Measurements from ENCODE around the gene SYT1. TPM values are rescaled to one million over a fixed set of nuclear protein-coding genes. Genes with fewer than 3 reads are reported as not detected.

The SYT1 gene
- total RNA-seq, 1 experiment from 2014 or later, result 44.9 TPM

- Histone ChIP-seq H3K4me1 (ENCODE audit: control insufficient read depth in 1 of 2, insufficient read depth in 2 of 2, low read length in 2 of 2) (no peaks in the 10 kb centered on the region), H3K4me2 (ENCODE audit: low read length) (no peak overlapping the region), H3K36me3 (ENCODE audit: control insufficient read depth in 1 of 2, insufficient read depth in 2 of 2, low read length in 2 of 2) (no peaks in the 10 kb centered on the region), H3K9me3 (ENCODE audit: control insufficient read depth in 1 of 2, insufficient read depth in 1 of 2, low read depth in 1 of 2, low read length in 2 of 2) (no peaks in the 10 kb centered on the region), H3K27me3 (ENCODE audit: insufficient read depth, low read length) (no peaks in the 10 kb centered on the region), H4K20me1 (ENCODE audit: insufficient read depth) (no peaks in the 10 kb centered on the region), H3K9ac (ENCODE audit: low read length) (no peak overlapping the region), H3K9me2 (ENCODE audit: insufficient read depth) (no peaks in the 10 kb centered on the region), H3K79me2 (ENCODE audit: insufficient read depth, low read length) (no peaks in the 10 kb centered on the region), H2AFZ (ENCODE audit: low read depth, low read length, poor library complexity, severe bottlenecking) (no peak overlapping the region), H3K4me3 (replicated peaks in 1 of 2; ENCODE audit: low read depth in 1 of 2, low read length in 2 of 2) (no peak overlapping the region), H3K27ac (ENCODE audit: low read depth, low read length) (no peak overlapping the region)
- TF ChIP-seq ZFX (IDR thresholded peaks at IDR 0.05), result no peak
- TF ChIP-seq CTCF (IDR thresholded peaks at IDR 0.05 in 2 of 3, conservative IDR thresholded peaks at IDR 0.05 in 1 of 3; ENCODE audit: borderline replicate concordance in 1 of 3, insufficient read depth in 1 of 3, low read depth in 2 of 3, low read length in 2 of 3), result no peak
- TF ChIP-seq CEBPB (IDR thresholded peaks at IDR 0.05; ENCODE audit: low read depth), result no peak
- TF ChIP-seq RAD21 (IDR thresholded peaks at IDR 0.05; ENCODE audit: low read depth), result no peak
- TF ChIP-seq ZNF274 (IDR thresholded peaks at IDR 0.05; ENCODE audit: low read depth, low read length), result no peak
- TF ChIP-seq ELF1 (IDR thresholded peaks at IDR 0.05; ENCODE audit: borderline replicate concordance, low read depth), result no peak
- intact Hi-C loops (cut with micrococcal nuclease), result loop anchor here (10.0 kb wide), 2 partner anchors 336 to 864 kb away; no protein-coding TSS in a partner anchor
- ChIA-PET CTCF (no interaction called here), RAD21 (ENCODE audit: low non-redundant PET in 1 of 2, low total read pairs in 2 of 2, uncharacterized antibody in 2 of 2, unreplicated experiment in 2 of 2) (no interaction called here), POLR2A (no interaction called here)
- DNase-seq (ENCODE audit: low read depth, low spot score) (no peak), ATAC-seq (no peak)
- no TSS peak for BruUV-seq (replicated peaks)
Measured at GRCh38 chr12:79008591-79008990, 144.0 kb downstream of the SYT1 start.

GRCh38 chr12:79012636-79013035, 148.1 kb downstream of the SYT1 start:
- CTCF ChIA-PET, result no interaction called here
- no peak overlapping the region for H2AFZ ChIP-seq (ENCODE audit: low read depth, low read length, poor library complexity, severe bottlenecking)
- DNase-seq (ENCODE audit: low read depth, low spot score) (no peak), ATAC-seq (no peak)
- POLR2A ChIA-PET, result no interaction called here
- no peak overlapping the region for H3K4me2 ChIP-seq (ENCODE audit: low read length)
- no peaks in the 10 kb centered on the region for H3K36me3 ChIP-seq (ENCODE audit: control insufficient read depth in 1 of 2, insufficient read depth in 2 of 2, low read length in 2 of 2)
- H3K9me3 ChIP-seq (ENCODE audit: control insufficient read depth in 1 of 2, insufficient read depth in 1 of 2, low read depth in 1 of 2, low read length in 2 of 2), result no peaks in the 10 kb centered on the region
- H3K4me1 ChIP-seq (ENCODE audit: control insufficient read depth in 1 of 2, insufficient read depth in 2 of 2, low read length in 2 of 2), result no peaks in the 10 kb centered on the region
- no peak overlapping the region for H3K27ac ChIP-seq (ENCODE audit: low read depth, low read length)
- H4K20me1 ChIP-seq (ENCODE audit: insufficient read depth), result no peaks in the 10 kb centered on the region
- H3K79me2 ChIP-seq (ENCODE audit: insufficient read depth, low read length), result no peaks in the 10 kb centered on the region
- no peaks in the 10 kb centered on the region for H3K27me3 ChIP-seq (ENCODE audit: insufficient read depth, low read length)
- H3K4me3 ChIP-seq (replicated peaks in 1 of 2; ENCODE audit: low read depth in 1 of 2, low read length in 2 of 2), result no peak overlapping the region
- intact Hi-C loops (cut with micrococcal nuclease), result loop anchor here (10.0 kb wide), 1 partner anchor 362 kb away; no protein-coding TSS in a partner anchor
- no peaks in the 10 kb centered on the region for H3K9me2 ChIP-seq (ENCODE audit: insufficient read depth)
- no TSS peak for BruUV-seq (replicated peaks)
- RAD21 ChIA-PET (ENCODE audit: low non-redundant PET in 1 of 2, low total read pairs in 2 of 2, uncharacterized antibody in 2 of 2, unreplicated experiment in 2 of 2), result no interaction called here
- H3K9ac ChIP-seq (ENCODE audit: low read length), result no peak overlapping the region
- TF ChIP-seq, protein P1, sequence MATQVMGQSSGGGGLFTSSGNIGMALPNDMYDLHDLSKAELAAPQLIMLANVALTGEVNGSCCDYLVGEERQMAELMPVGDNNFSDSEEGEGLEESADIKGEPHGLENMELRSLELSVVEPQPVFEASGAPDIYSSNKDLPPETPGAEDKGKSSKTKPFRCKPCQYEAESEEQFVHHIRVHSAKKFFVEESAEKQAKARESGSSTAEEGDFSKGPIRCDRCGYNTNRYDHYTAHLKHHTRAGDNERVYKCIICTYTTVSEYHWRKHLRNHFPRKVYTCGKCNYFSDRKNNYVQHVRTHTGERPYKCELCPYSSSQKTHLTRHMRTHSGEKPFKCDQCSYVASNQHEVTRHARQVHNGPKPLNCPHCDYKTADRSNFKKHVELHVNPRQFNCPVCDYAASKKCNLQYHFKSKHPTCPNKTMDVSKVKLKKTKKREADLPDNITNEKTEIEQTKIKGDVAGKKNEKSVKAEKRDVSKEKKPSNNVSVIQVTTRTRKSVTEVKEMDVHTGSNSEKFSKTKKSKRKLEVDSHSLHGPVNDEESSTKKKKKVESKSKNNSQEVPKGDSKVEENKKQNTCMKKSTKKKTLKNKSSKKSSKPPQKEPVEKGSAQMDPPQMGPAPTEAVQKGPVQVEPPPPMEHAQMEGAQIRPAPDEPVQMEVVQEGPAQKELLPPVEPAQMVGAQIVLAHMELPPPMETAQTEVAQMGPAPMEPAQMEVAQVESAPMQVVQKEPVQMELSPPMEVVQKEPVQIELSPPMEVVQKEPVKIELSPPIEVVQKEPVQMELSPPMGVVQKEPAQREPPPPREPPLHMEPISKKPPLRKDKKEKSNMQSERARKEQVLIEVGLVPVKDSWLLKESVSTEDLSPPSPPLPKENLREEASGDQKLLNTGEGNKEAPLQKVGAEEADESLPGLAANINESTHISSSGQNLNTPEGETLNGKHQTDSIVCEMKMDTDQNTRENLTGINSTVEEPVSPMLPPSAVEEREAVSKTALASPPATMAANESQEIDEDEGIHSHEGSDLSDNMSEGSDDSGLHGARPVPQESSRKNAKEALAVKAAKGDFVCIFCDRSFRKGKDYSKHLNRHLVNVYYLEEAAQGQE (IDR thresholded peaks at IDR 0.05; ENCODE audit: low read depth), result no peak
- TF ChIP-seq JUND (IDR thresholded peaks at IDR 0.05), result no peak
- TF ChIP-seq SIN3A (IDR thresholded peaks at IDR 0.05; ENCODE audit: low read depth), result no peak
- TF ChIP-seq POLR2AphosphoS5 (IDR thresholded peaks at IDR 0.05; ENCODE audit: low read depth, low read length), result no peak
- TF ChIP-seq ZBTB33 (IDR thresholded peaks at IDR 0.05; ENCODE audit: extremely low read depth, insufficient replicate concordance, low read length), result no peak
- TF ChIP-seq FOSL1 (IDR thresholded peaks at IDR 0.05; ENCODE audit: low read depth), result no peak
- TF ChIP-seq YY1 (IDR thresholded peaks at IDR 0.05; ENCODE audit: extremely low read depth, insufficient replicate concordance, low read depth, low read length), result no peak

Data from HCT116 (cell line).